ENCODE results near the gene ALG2. TPM values are rescaled to one million over a fixed set of nuclear protein-coding genes. Genes with fewer than 3 reads are reported as not detected.

The ALG2 gene
- total and polyA plus RNA-seq, 2 of the 13 experiments (the other 11 are each of a cell fraction or from before 2014, with no cell fraction given), result 46.2 to 49.0 TPM

DNA sequence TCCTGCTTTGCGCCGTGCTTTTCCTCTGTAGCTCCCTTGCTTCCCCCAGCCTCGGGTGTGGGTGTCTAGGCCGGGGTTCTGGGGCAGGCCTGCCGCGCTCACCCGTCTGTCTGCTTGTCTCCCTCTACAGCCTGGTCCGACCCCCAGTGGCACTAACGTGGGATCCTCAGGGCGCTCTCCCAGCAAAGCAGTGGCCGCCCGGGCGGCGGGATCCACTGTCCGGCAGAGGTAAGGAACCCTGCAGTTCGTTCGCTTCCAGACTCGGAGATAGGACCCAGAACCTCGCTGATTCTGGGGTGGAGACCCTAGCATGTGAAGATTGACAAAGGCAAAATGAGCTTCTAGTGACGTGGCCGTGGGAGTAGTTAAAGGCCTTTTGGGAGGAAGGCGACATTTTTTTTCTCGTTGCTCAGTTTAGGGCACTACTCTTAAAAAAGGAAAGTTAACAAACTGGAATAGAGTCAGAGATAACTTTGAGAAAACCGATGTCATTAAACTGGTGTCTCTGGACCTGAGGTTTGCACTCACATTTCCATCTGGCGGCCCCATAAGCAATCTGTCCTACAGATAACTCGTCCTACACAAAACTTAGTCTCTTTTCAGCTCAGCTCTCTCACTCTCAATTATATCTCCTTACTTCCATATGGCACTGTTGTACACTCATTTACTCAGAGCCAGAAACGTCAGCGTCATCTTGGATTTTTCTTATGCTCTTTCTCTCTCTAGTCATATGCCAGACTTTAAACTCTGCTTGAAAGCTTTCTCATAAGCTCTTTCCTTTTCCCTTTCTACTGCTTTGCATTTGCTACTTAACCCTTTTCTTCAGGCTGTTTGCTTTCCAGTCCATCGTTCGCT is 901 bp upstream of the ALG2 start (continued):
- TF ChIP-seq, protein P1, sequence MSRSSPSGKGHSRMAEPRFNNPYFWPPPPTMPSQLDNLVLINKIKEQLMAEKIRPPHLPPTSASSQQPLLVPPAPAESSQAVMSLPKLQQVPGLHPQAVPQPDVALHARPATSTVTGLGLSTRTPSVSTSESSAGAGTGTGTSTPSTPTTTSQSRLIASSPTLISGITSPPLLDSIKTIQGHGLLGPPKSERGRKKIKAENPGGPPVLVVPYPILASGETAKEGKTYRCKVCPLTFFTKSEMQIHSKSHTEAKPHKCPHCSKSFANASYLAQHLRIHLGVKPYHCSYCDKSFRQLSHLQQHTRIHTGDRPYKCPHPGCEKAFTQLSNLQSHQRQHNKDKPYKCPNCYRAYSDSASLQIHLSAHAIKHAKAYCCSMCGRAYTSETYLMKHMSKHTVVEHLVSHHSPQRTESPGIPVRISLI (CRISPR knock-in tag; IDR thresholded peaks at IDR 0.05; ENCODE audit: borderline replicate concordance), result 0 out of 2 replicates have a peak, but pooled peaks have one; percentile 65
- 0 out of 4 replicates have a peak, but pooled peaks of 1 of the 2 experiments have one; percentile 3 for TF ChIP-seq NR2F1 (CRISPR knock-in tag; IDR thresholded peaks at IDR 0.05)
- TF ChIP-seq SALL1 (CRISPR knock-in tag; IDR thresholded peaks at IDR 0.05), result peak; percentile 56; the same call in 1 of the 2 replicates
- TF ChIP-seq ZNF713 (CRISPR knock-in tag; IDR thresholded peaks at IDR 0.05), result no peak
- TF ChIP-seq GATAD2A (CRISPR knock-in tag; IDR thresholded peaks at IDR 0.05), result 0 out of 2 replicates have a peak, but pooled peaks have one; percentile 18
- TF ChIP-seq, protein P2, sequence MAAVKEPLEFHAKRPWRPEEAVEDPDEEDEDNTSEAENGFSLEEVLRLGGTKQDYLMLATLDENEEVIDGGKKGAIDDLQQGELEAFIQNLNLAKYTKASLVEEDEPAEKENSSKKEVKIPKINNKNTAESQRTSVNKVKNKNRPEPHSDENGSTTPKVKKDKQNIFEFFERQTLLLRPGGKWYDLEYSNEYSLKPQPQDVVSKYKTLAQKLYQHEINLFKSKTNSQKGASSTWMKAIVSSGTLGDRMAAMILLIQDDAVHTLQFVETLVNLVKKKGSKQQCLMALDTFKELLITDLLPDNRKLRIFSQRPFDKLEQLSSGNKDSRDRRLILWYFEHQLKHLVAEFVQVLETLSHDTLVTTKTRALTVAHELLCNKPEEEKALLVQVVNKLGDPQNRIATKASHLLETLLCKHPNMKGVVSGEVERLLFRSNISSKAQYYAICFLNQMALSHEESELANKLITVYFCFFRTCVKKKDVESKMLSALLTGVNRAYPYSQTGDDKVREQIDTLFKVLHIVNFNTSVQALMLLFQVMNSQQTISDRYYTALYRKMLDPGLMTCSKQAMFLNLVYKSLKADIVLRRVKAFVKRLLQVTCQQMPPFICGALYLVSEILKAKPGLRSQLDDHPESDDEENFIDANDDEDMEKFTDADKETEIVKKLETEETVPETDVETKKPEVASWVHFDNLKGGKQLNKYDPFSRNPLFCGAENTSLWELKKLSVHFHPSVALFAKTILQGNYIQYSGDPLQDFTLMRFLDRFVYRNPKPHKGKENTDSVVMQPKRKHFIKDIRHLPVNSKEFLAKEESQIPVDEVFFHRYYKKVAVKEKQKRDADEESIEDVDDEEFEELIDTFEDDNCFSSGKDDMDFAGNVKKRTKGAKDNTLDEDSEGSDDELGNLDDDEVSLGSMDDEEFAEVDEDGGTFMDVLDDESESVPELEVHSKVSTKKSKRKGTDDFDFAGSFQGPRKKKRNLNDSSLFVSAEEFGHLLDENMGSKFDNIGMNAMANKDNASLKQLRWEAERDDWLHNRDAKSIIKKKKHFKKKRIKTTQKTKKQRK (IDR thresholded peaks at IDR 0.05; ENCODE audit: low read length), result no peak
- no peak for TF ChIP-seq ZNF562 (CRISPR knock-in tag; IDR thresholded peaks at IDR 0.05; ENCODE audit: borderline replicate concordance)
- TF ChIP-seq ZNF878 (CRISPR knock-in tag; IDR thresholded peaks at IDR 0.05), result no peak
- TF ChIP-seq CBX2 (IDR thresholded peaks at IDR 0.05; ENCODE audit: low read depth, low read length), result no peak
- no peak for TF ChIP-seq CBX2 (CRISPR knock-in tag; IDR thresholded peaks at IDR 0.05; ENCODE audit: low read depth)
- TF ChIP-seq KMT2A (CRISPR knock-in tag; IDR thresholded peaks at IDR 0.05), result no peak
- TF ChIP-seq HNRNPUL1 (IDR thresholded peaks at IDR 0.05; ENCODE audit: low read depth, low read length), result no peak
- TF ChIP-seq ZNF30 (CRISPR knock-in tag; IDR thresholded peaks at IDR 0.05), result 0 out of 2 replicates have a peak, but pooled peaks have one; percentile 39
- no peak; the same call in 1 of the 2 replicates for TF ChIP-seq ARNTL (CRISPR knock-in tag; IDR thresholded peaks at IDR 0.05)
- no peak for TF ChIP-seq HMG20A (CRISPR knock-in tag; IDR thresholded peaks at IDR 0.05; ENCODE audit: borderline replicate concordance)
- no peak; the same call in 1 of the 2 replicates for TF ChIP-seq ZNF501 (CRISPR knock-in tag; IDR thresholded peaks at IDR 0.05)
- no peak for TF ChIP-seq FOXO1 (CRISPR knock-in tag; IDR thresholded peaks at IDR 0.05)
- TF ChIP-seq ZNF274 (CRISPR knock-in tag; IDR thresholded peaks at IDR 0.05), result 0 out of 2 replicates have a peak, but pooled peaks have one; percentile 29
- TF ChIP-seq, protein P3, sequence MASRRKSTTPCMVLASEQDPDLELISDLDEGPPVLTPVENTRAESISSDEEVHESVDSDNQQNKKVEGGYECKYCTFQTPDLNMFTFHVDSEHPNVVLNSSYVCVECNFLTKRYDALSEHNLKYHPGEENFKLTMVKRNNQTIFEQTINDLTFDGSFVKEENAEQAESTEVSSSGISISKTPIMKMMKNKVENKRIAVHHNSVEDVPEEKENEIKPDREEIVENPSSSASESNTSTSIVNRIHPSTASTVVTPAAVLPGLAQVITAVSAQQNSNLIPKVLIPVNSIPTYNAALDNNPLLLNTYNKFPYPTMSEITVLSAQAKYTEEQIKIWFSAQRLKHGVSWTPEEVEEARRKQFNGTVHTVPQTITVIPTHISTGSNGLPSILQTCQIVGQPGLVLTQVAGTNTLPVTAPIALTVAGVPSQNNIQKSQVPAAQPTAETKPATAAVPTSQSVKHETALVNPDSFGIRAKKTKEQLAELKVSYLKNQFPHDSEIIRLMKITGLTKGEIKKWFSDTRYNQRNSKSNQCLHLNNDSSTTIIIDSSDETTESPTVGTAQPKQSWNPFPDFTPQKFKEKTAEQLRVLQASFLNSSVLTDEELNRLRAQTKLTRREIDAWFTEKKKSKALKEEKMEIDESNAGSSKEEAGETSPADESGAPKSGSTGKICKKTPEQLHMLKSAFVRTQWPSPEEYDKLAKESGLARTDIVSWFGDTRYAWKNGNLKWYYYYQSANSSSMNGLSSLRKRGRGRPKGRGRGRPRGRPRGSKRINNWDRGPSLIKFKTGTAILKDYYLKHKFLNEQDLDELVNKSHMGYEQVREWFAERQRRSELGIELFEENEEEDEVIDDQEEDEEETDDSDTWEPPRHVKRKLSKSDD (CRISPR knock-in tag; IDR thresholded peaks at IDR 0.05; ENCODE audit: low read depth), result no peak
- TF ChIP-seq, protein P4, sequence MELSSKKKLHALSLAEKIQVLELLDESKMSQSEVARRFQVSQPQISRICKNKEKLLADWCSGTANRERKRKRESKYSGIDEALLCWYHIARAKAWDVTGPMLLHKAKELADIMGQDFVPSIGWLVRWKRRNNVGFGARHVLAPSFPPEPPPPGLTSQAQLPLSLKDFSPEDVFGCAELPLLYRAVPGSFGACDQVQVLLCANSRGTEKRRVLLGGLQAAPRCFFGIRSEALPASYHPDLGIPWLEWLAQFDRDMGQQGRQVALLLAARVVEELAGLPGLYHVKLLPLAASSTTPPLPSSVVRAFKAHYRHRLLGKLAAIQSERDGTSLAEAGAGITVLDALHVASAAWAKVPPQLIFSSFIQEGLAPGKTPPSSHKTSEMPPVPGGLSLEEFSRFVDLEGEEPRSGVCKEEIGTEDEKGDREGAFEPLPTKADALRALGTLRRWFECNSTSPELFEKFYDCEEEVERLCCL (CRISPR knock-in tag; IDR thresholded peaks at IDR 0.05; ENCODE audit: borderline replicate concordance), result no peak
- no peak for TF ChIP-seq RELA (CRISPR knock-in tag; IDR thresholded peaks at IDR 0.05)

All from HepG2 (cell line).